Neural progenitor cell (in vitro differentiated cells): ENCODE data around the gene KCNIP1.

Experiments
- EZH2 ChIP-seq: fragments of 200-600 bp; sonication (generic); IDR thresholded peaks from 2 replicates; pipeline ENCODE4 v1.6.1; 2017; ENCODE audit warnings: antibody characterized with exemption, mild to moderate bottlenecking, moderate library complexity
- EZH2phosphoT487 ChIP-seq: fragments of 200-600 bp; sonication (generic); IDR thresholded peaks from 2 replicates; pipeline ENCODE4 v1.6.1; 2017; ENCODE audit warnings: antibody characterized with exemption
- TF ChIP-seq, protein P1 (sequence below): fragments of 200-600 bp; sonication (generic); IDR thresholded peaks from 2 replicates; pipeline ENCODE4 v1.5.1; 2017; ENCODE audit warnings: antibody characterized with exemption, mild to moderate bottlenecking

DNA sequence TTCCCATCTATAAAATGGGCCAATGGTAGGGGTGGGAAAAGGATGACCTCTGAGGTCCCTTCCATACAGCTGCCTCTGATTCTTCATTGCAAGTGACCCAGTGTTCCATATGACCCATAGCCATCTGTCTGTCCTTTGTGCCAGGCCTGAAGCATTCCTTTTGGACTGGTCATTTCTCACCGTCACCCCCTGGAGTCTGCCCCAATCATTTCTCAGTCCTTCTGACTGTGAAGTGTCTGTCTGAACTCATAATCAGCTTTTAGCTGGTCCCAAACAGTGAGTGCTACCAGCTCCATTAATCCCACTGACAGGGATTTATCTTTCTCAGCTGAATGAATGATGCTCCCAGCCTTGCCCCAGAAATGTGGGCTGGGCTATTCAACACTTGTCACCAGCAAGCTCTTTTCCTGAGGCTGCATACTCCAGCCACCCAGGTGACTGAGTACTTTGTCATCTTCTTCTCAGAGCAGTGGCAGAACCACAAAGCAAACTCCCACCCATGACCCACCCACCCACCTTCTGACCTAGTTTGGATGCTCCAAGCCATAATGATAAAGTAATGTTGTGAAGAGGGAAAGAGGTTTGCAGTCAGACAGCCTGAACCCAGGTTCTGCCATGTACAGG, 37.4 kb downstream of the KCNIP1 start:
- TF ChIP-seq, protein P1, sequence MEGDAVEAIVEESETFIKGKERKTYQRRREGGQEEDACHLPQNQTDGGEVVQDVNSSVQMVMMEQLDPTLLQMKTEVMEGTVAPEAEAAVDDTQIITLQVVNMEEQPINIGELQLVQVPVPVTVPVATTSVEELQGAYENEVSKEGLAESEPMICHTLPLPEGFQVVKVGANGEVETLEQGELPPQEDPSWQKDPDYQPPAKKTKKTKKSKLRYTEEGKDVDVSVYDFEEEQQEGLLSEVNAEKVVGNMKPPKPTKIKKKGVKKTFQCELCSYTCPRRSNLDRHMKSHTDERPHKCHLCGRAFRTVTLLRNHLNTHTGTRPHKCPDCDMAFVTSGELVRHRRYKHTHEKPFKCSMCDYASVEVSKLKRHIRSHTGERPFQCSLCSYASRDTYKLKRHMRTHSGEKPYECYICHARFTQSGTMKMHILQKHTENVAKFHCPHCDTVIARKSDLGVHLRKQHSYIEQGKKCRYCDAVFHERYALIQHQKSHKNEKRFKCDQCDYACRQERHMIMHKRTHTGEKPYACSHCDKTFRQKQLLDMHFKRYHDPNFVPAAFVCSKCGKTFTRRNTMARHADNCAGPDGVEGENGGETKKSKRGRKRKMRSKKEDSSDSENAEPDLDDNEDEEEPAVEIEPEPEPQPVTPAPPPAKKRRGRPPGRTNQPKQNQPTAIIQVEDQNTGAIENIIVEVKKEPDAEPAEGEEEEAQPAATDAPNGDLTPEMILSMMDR: no peak
- TF ChIP-seq EZH2 (no peak), EZH2phosphoT487 (no peak)
